GM18517 (cell line): ENCODE measurements around the gene XPNPEP2.

Source experiments
- ATAC-seq: cut with Tn5 transposase; IDR thresholded peaks from one replicate; pipeline ENCODE4 v1.9.1; 2021; ENCODE audit warnings: mild to moderate bottlenecking, moderate library complexity; ENCODE audit not compliant: unreplicated experiment

XPNPEP2 gene, protein sequence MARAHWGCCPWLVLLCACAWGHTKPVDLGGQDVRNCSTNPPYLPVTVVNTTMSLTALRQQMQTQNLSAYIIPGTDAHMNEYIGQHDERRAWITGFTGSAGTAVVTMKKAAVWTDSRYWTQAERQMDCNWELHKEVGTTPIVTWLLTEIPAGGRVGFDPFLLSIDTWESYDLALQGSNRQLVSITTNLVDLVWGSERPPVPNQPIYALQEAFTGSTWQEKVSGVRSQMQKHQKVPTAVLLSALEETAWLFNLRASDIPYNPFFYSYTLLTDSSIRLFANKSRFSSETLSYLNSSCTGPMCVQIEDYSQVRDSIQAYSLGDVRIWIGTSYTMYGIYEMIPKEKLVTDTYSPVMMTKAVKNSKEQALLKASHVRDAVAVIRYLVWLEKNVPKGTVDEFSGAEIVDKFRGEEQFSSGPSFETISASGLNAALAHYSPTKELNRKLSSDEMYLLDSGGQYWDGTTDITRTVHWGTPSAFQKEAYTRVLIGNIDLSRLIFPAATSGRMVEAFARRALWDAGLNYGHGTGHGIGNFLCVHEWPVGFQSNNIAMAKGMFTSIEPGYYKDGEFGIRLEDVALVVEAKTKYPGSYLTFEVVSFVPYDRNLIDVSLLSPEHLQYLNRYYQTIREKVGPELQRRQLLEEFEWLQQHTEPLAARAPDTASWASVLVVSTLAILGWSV

DNA sequence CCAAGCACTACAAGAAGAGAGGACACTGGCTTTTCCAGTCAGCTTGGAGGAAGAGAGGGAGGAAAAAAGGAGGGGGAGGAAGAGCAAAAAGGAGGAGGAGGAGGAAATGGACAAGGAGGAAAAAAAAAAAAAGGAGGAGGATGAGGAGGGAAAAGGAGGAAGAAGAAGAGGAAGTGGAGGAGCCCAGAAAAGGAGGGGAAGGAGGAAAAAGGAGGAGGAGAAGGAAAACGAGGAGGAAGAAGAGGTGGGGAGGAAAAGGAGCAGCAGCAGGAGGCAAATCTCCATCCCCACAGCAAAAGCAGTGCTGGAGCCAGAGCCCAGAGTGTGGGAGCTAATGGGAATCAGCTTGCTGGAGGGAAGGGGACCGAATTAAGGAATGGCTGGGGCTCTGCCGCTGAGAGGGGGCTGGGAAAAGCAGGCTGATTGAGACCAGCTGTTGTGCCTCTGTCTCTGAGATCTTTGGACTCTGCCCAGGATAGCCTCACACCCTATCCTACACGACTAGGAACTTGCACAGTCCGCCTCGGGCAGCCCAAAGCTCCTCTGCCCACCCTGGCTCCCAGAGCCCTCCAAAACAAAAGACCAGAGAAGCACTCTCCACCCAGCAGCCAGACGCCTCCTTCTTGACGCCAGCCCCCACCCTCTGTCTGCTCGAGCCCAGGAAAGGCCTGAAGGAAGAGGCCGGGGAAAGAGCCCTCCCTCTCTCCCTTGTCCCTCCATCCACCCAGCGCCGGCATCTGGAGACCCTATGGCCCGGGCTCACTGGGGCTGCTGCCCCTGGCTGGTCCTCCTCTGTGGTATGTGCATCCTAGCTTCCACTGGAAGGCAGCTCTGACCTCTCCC lies at the start of gene XPNPEP2:
Gene XPNPEP2 (plus strand): TSS at position 514 of the 843 bp plus-strand sequence. CDS start 235 bp downstream, at position 749.
- ATAC-seq, result no peak

DNA sequence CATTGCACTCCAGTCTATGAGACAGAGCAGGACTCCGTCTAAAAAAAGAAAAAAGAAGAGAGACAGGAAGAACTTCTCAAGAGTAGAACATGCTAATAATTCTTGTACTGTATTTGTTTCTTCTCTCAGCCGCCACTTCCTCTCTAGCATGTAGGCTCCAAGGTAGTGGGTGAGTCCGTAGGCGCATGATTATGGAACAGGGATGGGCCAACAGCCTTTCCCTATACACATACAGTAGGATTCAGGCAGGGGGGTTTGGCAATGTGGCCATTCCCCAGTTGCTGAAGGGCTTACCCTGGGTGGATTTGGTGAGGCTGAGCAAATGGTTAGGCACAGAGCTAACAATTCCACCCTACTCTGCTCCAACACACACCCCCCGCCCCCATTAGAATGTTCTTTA lies 49.0 kb upstream of the XPNPEP2 start:
- ATAC-seq, result no peak

DNA sequence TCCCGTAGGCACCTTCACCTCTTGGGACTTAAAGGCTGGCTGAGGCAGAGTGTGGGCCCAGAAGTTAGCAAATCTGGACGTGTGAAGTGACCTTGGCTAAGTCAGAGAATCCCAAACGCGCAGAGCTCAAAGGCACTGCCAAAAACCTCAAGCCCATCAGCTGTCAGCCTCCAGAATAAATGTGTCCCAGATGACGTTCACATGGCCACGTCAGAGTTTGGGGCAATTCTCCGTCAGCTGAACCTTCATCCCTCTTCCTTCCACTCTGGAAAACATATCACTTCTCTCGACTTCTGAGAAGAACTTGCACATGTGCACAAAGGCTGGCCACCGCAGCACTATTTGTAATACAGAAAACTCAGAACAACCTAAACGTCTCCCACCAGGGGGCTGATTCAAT lies 48.3 kb upstream of the XPNPEP2 start:
- no peak for ATAC-seq

DNA sequence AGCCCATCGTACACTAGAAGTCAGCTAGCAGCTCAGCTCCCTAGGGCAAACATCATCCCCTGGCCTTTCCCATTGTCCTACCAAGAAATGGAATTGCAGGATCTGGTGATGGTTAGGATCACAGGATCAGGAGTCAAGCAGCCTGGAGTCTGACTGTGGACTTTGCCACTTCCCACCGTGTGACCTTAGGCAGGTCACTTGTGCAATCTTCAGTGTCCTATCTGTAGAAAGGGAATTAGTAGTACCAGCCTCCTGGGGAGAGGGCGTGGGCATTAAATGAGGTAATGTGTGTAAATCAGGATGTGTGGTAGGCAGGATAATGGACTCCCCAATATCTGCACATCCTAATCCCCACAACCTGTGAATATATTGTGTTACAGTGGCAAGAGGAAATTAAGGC lies 45.4 kb upstream of the XPNPEP2 start:
- no peak for ATAC-seq

DNA sequence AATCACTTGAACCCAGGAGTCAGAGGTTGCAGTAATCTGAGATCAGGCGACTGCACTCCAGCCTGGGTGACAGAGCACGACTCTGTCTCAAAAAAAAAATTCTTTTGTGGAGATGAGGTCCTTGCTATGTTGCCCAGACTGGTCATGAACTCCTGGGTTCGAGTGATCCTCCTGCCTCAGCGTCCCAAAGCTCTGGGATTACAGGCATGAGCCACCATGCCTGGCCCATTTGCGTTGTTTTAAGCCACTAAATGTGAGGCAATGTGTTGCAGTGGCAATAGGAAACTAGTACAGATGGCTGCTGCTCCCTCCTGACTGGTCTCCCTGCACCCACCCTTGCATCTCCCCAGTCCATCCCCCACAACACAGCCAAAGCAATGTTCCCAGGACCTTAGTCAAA lies 44.0 kb upstream of the XPNPEP2 start:
- ATAC-seq, result no peak

DNA sequence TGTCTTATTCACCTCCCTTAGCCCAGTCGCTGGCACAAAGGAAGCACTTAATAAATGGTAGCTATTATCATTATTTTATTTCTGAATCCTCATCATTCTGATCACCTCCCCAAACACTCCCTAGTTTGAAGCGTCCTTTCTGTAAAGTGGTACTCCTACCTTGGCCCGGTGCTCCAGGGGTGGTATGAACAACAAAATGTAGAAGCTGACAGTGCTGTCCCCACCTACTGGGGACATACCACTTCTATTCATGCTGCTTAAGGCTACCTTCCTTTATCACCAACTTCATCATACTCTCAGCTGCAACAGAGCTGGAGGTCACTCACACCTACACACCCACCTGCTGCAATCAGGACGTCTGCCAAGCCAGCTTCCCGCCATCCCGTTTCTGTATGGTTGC lies 43.2 kb upstream of the XPNPEP2 start:
- no peak for ATAC-seq

DNA sequence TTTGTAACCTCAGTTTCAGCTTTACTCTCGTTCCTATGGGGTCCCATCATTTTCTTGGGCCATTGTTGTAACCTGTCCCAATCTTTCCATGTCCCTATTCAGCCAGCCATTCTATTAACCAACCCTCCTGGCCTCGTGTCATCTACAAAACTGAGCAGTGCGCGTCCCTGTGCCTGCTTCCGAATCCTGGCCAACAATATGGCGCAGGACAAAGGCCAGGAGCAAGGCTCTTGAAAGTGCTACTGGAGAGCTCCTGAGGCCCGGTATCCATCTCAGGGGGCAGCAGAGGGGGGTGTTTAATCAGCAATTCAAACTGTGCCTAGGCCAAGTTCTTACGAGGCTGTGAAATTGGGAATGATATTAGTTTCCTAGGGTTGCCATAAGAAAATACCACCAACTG lies 42.8 kb upstream of the XPNPEP2 start:
- no peak for ATAC-seq

DNA sequence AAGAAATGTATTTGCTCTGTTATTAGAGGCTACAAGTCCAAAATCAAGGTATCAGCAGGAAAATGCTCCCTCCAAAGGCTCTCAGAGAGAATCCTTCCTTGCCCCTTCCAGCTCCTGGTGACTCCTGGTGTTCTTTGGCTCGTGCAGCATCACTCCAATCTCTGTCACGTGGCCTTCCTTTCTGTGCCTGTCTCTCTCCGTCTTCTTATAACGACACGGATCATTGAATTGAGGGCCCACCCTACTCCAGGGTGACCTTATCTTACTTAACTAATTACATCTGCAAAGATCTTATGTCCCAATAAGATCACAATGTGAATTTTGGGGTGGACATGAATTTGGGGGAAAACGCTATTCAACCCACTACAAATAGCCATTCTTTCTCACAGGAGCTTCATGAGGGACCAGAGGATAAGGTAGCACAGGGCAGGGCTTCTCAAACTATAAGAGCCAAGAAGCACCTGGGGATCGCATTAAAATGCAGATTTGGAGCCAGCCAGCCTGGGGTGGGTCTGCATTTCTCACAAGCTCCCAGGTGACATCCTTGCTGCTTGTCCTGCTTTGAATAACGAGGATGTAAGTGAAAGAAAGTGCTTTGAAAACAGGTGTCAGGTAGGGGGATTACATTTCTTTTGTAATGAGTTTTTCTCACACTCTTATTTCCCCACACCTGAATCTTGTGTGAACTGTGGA lies 42.2 kb upstream of the XPNPEP2 start:
- no peak for ATAC-seq

DNA sequence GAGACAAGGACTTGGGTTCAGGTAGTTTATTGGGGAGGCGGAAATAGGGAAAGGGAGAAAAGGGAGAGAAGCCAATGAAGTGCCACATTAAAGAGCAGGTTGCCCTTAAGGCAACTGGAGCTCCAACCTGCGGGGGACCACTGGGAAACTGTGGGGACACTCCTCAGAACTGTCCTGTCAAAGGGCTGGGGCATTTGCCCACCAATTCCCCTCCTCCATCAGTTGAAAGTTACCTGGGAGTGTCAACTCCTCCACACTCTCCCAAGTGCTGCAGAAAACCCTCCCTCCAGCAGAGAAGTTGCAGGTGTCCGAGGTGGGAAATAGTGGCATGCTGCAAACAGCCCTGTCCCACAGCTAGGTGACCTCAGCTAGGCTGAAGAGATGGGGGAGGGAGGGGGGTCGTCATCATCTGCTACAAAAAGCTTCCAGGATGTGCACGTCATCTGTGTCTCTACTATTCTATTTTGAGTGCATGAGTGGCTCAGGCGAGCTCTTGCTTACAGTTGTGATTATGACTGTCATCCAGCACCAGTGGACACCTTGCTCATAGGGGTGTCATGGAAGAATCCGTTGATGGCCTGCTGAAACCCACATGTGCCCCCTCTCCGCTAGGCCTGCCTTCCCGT lies 41.5 kb upstream of the XPNPEP2 start:
- ATAC-seq, result no peak

DNA sequence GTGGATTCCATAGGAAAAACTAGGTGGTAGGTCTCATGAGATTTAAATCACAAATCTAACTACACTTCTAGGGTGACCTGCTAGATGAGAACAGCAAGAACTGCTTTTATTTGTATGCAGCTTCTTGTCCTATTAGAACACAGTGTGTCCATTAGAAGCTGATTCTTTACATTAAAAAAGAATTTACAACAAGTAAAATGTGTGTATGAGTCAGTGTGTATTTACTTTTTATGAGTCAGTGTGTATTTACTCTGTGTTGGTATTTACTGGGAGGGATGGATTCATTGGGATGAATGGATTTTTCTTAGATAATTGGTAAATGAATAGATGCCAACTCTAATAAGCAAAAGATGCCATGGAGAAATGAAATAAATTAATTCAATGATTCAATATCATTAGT lies 40.6 kb upstream of the XPNPEP2 start:
- ATAC-seq, result no peak

DNA sequence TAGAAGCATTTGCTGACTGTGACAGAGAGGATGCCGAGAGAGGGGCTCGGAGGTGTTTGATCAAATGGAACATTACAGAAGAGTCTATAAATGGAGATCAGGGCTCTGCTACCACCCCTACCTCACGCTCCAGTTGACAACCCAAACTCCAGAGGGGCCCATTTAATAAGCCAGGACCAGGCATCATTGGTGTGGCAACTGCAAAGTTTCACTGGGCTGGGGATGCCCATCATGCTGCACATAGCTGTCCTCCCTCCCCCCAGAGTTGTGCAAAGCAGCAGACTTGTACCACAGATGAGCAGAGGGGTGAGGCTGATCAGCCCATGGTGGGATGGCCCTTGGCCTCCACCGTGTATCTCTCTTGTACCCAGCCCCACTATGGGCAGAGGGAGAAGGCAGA lies 38.2 kb upstream of the XPNPEP2 start:
- no peak for ATAC-seq

DNA sequence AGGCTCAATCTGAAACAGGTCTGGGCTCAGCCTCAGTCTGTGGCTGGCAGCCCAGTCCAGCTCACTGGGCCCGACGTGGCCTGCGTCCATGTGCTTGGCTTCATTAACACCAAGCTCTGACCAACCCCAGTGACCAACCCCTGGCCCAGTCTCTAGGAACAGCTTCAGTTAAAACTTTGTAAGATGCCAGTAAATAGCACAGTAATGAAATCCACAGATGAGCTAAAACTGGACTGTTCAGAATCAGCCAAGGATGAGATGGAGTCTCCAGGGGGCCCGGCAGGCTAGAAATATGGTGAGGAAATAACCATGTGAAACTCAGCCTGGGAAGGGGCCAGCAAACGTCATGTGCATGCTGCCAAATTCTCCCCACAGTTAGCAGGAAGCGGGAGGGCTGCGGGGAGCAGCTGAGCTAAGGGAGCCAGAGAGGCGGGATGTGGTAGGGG lies 37.1 kb upstream of the XPNPEP2 start:
- ATAC-seq, result no peak

DNA sequence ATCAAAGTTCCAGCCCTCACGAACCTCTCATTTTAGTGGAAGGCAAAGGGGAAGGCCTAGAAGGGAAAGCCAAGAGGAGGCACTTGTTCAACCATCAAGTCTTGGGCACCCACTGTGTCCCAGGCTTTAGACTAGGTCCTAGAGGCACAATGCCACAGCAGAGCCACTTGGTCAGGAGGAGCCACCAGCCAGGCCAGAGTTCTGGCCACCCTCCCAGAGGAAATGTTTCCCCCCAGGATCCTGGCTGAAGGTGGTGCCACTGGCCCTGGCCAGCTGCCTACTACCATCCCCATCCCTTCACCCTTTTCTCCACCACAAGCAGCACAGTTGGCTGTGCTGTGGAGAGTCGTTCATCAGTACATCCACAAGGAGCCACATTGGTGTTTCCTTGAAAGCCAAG lies 34.3 kb upstream of the XPNPEP2 start:
- no peak for ATAC-seq

DNA sequence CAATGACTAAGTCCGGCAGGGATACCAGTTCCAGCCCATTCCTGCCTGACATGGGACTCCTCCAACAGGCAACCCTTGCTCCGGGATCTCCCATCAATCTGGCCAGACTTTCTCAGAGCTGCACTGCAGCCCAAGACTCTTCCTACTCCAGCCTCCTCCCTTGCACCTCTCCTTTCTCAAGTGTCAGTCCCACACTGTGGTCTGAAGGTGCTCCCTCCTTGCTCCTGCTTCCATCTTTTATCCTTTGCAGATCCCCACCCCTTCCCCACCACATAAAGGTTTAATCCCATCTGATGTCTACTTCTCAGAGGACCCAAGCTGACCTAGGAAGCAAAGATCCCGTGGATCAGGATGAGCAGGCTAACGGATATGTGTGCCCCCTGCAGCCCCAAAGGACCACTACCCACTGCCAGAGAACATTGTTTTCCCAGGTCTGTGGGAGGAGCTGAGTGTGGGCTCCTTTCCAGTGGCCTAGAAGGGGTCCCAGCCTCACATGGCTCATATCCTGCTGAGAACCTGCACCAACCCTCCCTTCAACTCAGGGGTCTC lies 33.3 kb upstream of the XPNPEP2 start:
- ATAC-seq, result no peak

DNA sequence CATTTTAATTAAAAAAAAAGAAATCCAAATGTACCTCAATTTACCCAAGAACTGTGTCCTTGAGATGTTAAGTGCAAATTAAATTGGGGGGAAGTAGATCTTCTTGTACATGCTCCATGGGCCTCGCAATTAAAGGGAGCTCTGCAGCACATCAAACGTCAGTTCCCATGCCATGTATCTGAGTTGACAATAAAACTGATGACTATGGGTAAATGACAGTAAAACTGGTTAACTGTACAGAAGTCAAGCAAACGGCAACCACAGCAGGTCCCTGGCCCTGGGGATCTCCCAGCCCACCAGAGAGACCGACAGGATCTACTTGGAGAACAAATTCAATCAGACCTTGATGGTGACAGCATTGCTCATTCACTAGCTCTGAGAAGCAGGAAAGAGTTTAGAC lies 32.8 kb upstream of the XPNPEP2 start:
- no peak for ATAC-seq

DNA sequence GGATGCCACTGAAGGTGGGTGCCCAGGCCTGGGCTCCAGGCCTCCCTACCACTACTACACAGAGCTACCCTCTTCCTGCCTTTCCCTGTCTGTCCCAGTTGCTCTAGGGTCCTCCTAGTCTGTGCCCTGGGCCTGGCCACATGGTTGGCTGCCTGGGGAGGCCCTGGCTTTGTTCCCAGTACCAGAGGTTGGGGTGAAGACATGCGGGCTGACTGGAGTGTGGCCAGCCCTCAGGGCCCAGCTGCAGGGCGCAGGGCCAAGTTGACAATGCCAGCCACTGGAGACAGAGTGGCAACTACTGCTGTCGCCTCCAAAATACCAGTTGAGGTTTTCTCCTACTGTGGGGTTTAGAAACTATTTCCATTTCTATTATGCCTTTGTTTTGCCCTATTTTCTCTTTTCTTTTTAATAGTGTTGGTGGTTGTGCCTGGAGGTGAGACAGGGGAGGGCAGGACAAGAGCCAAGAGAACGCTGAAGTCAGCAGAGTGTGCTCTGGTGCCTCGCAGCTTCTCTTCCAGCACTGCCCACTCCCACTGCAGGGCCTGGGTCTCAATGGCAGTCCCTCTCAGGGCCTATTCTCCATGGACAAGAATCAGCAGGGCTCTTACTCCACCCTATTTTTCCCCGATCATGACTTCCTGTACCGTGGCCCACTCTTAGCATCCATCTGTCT lies 32.2 kb upstream of the XPNPEP2 start:
- ATAC-seq, result no peak

DNA sequence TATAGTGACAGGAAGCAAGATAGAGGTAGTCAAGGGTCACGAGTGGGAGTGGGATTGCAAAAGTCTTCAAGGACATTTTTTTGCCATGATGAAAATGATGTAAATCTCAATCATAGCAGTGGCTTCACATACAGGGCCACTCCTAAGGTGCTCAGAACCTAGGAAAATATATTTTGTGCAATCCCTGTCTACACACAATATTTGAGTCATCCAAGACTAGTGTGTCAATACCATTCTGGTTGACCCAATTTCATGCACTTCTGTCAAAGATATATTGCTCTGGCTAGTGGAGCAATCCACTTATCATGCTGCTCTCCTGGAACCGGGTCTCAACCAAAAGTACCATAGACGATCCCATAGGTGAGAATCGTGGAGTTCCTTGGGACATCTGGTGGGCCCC lies 24.2 kb upstream of the XPNPEP2 start:
- ATAC-seq, result no peak

DNA sequence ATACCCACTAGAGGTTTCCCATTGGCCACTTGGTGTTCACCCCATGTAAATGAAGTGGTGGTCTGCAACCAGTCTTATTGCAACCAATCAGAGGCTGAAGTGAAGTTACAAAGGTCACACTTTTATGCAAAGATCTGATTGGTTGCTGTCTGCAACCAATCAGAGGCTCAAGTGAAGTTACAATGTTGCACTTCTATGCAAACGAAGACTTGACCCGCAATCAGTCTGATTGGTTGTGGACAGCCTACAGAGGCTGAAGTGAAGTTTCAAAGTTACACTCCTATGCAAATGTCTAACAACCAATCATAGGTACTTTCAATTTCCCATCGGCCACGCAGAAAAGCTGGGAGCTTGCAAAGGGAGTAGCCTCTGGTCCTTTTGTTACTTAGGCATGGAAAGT lies 22.3 kb upstream of the XPNPEP2 start:
- ATAC-seq, result no peak

DNA sequence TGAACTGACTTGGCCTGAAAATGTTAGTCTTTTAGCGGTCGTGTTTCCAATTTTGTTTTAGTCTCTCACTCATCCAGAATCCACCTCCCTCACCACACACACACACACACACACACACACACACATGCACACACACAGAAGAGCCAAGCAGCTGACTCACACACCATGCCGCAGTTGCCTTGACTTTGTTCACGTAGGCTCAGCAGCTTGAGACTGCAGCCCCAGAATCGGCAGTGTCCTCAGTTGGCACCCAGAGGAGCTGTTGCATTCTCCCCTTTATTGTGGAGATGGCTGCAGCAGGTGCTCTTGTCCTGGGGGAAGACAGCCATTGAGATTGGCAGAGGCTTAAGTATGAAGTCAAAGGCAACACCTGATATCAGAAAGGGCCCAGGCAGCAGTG lies 20.9 kb upstream of the XPNPEP2 start:
- no peak for ATAC-seq

DNA sequence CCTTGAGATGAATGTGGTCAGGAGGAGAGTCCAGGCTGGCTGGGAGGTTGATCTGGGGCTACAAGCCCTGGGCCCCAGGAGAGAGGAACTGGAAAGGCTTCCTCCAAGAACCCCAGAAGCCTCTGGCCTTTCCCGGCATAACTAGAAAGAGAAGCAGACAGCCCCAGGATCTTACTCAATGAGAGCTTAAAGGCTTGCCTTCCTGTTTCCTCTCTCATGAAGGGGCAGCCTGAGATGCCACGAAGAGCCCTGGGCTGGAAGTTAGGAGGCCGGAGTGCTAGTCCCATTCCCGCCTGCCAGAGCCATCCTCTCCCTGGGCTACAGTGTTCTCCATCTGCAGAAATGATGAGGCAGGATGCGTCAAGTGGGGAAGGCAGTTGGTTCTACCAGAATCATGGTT lies 20.1 kb upstream of the XPNPEP2 start:
- ATAC-seq, result no peak
